Measurements from ENCODE around the gene AMDHD2. TPM values are rescaled to one million over a fixed set of nuclear protein-coding genes. Genes with fewer than 3 reads are reported as not detected.

The AMDHD2 gene
- total and polyA plus RNA-seq, 2 of the 13 experiments (the other 11 are each of a cell fraction or from before 2014, with no cell fraction given) = 33.5 to 39.1 TPM

DNA sequence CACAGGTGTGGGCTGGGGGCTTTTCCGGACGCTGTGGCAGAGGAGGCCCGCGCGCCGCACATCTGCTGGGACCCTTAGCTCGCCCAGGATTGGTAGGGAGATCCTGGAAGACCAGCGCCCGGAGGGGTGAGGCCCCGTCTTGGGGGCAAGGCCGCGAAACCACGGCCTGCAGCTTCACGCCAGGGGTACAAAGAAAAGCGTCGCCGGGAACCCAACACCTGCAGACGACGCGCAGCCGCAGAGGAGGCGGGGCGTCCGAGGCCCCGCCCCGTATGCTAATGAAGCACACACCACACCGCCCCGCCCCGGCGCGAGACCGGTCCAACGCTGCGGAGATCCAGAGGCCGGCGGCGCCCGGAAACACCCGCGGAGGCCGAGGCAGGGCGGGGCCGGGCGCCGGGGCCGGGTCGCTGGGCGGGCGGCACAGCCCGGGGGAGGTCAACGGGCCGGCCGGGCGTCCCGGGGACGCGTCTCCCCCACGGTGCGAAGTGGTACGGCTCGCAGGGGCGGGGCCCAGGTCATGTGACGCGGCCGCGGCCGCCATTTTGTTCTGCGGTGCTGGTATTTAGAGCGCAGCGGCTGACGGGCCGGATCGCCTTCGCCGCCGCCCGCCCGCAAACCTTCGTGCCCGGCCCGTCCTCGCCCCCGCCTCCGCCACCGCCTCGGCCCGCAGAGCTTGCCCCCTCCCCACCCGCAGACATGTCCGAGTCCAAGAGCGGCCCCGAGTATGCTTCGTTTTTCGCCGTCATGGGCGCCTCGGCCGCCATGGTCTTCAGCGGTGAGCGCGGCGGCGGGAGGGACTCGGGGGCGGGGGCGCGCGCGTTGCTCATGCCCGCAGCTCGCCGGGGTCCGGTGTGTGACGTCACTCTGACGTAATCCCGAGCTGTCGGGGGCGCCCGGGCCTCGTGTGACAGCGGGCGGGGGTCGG, 6.5 kb upstream of the AMDHD2 start, which contains the start of gene ATP6V0C (continued):
- TF ChIP-seq HNRNPL (IDR thresholded peaks at IDR 0.05; ENCODE audit: low read depth, low read length) (no peak), MED13 (CRISPR knock-in tag; IDR thresholded peaks at IDR 0.05) (no peak), ZNF7 (CRISPR knock-in tag; IDR thresholded peaks at IDR 0.05) (no peak), SP4 (CRISPR knock-in tag; IDR thresholded peaks at IDR 0.05) (peak; percentile 84), HES4 (CRISPR knock-in tag; IDR thresholded peaks at IDR 0.05; ENCODE audit: borderline replicate concordance) (peak; percentile 63; the same call in 1 of the 2 replicates), ZNF788 (CRISPR knock-in tag; IDR thresholded peaks at IDR 0.05; ENCODE audit: borderline replicate concordance) (no peak; the same call in 1 of the 2 replicates), CHCHD3 (CRISPR knock-in tag; IDR thresholded peaks at IDR 0.05) (0 out of 2 replicates have a peak, but pooled peaks have one; percentile 85), ASH2L (IDR thresholded peaks at IDR 0.05; ENCODE audit: insufficient read length, low read depth, low read length) (peak; percentile 68), SOX6 (IDR thresholded peaks at IDR 0.05) (no peak), SOX6 (CRISPR knock-in tag; IDR thresholded peaks at IDR 0.05) (no peak; the same call in 1 of the 2 replicates), GABPA (IDR thresholded peaks at IDR 0.05; ENCODE audit: low read depth, low read length) (peak; percentile 37; the same call in 1 of the 2 replicates), GABPA (CRISPR knock-in tag; IDR thresholded peaks at IDR 0.05; ENCODE audit: low read depth) (no peak), PCBP2 (optimal IDR thresholded peaks at IDR 0.05; ENCODE audit: low read depth, low read length, poor library complexity, severe bottlenecking) (no peak), ZNF225 (CRISPR knock-in tag; IDR thresholded peaks at IDR 0.05) (peak; percentile 91), ARID2 (CRISPR knock-in tag; IDR thresholded peaks at IDR 0.05; ENCODE audit: borderline replicate concordance) (no peak)
- TF ChIP-seq, protein P1, sequence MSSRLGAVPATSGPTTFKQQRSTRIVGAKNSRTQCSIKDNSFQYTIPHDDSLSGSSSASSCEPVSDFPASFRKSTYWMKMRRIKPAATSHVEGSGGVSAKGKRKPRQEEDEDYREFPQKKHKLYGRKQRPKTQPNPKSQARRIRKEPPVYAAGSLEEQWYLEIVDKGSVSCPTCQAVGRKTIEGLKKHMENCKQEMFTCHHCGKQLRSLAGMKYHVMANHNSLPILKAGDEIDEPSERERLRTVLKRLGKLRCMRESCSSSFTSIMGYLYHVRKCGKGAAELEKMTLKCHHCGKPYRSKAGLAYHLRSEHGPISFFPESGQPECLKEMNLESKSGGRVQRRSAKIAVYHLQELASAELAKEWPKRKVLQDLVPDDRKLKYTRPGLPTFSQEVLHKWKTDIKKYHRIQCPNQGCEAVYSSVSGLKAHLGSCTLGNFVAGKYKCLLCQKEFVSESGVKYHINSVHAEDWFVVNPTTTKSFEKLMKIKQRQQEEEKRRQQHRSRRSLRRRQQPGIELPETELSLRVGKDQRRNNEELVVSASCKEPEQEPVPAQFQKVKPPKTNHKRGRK (CRISPR knock-in tag; IDR thresholded peaks at IDR 0.05) = no peak
- TF ChIP-seq, protein P2, sequence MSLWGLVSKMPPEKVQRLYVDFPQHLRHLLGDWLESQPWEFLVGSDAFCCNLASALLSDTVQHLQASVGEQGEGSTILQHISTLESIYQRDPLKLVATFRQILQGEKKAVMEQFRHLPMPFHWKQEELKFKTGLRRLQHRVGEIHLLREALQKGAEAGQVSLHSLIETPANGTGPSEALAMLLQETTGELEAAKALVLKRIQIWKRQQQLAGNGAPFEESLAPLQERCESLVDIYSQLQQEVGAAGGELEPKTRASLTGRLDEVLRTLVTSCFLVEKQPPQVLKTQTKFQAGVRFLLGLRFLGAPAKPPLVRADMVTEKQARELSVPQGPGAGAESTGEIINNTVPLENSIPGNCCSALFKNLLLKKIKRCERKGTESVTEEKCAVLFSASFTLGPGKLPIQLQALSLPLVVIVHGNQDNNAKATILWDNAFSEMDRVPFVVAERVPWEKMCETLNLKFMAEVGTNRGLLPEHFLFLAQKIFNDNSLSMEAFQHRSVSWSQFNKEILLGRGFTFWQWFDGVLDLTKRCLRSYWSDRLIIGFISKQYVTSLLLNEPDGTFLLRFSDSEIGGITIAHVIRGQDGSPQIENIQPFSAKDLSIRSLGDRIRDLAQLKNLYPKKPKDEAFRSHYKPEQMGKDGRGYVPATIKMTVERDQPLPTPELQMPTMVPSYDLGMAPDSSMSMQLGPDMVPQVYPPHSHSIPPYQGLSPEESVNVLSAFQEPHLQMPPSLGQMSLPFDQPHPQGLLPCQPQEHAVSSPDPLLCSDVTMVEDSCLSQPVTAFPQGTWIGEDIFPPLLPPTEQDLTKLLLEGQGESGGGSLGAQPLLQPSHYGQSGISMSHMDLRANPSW (CRISPR knock-in tag; IDR thresholded peaks at IDR 0.05; ENCODE audit: borderline replicate concordance) = no peak; the same call in 1 of the 2 replicates
- TF ChIP-seq, protein P3, sequence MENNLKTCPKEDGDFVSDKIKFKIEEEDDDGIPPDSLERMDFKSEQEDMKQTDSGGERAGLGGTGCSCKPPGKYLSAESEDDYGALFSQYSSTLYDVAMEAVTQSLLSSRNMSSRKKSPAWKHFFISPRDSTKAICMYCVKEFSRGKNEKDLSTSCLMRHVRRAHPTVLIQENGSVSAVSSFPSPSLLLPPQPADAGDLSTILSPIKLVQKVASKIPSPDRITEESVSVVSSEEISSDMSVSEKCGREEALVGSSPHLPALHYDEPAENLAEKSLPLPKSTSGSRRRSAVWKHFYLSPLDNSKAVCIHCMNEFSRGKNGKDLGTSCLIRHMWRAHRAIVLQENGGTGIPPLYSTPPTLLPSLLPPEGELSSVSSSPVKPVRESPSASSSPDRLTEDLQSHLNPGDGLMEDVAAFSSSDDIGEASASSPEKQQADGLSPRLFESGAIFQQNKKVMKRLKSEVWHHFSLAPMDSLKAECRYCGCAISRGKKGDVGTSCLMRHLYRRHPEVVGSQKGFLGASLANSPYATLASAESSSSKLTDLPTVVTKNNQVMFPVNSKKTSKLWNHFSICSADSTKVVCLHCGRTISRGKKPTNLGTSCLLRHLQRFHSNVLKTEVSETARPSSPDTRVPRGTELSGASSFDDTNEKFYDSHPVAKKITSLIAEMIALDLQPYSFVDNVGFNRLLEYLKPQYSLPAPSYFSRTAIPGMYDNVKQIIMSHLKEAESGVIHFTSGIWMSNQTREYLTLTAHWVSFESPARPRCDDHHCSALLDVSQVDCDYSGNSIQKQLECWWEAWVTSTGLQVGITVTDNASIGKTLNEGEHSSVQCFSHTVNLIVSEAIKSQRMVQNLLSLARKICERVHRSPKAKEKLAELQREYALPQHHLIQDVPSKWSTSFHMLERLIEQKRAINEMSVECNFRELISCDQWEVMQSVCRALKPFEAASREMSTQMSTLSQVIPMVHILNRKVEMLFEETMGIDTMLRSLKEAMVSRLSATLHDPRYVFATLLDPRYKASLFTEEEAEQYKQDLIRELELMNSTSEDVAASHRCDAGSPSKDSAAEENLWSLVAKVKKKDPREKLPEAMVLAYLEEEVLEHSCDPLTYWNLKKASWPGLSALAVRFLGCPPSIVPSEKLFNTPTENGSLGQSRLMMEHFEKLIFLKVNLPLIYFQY (CRISPR knock-in tag; IDR thresholded peaks at IDR 0.05; ENCODE audit: borderline replicate concordance) = peak; percentile 55; the same call in 1 of the 2 replicates
